ES-I3 (cell line): Measurements from ENCODE around the gene ANXA6.

Source experiments
- H3K36me3 ChIP-seq: 2 replicates; pipeline ENCODE4 v1.6.1; 2013; ENCODE audit warnings: mild to moderate bottlenecking, low read length, control low read depth, moderate library complexity; ENCODE audit not compliant: insufficient read depth
- H3K4me1 ChIP-seq: 2 replicates; pipeline ENCODE4 v1.6.1; 2013; ENCODE audit warnings: mild to moderate bottlenecking, control low read depth, low read length; ENCODE audit not compliant: insufficient read depth
- H3K9ac ChIP-seq: 2 replicates; pipeline ENCODE4 v1.6.1; 2013; ENCODE audit warnings: low read depth, mild to moderate bottlenecking, low read length, moderate library complexity
- H3K9me3 ChIP-seq: 2 replicates; pipeline ENCODE4 v1.6.1; 2013; ENCODE audit warnings: mild to moderate bottlenecking, low read length, moderate library complexity; ENCODE audit not compliant: control insufficient read depth, insufficient read depth

Gene ANXA6

DNA sequence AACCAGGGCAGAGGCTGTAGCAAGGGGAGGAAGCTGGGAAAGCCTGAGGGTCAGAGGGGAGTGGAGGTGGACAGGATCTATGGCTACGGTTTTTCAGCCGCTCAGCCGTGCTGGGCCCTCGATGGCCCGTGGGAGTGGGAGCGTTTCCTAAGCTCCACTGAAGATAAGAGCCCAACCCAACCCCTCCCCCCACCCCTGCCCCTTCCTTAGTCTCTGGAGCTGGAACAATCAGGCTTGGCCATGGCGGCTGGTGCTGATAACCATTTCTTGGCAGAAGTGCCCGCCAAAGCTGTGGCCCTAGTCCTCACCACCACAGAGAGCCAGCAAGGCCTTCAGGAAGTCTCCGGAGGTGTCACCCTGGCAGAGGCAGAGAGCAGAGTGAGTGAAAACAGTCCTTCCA is 56.4 kb downstream of the ANXA6 start:
- peaks cover 4% of the 10 kb centered on the region; the same call in 1 of the 2 replicates for H3K36me3 ChIP-seq
- H3K9ac ChIP-seq = no peak overlapping the region
- no peaks in the 10 kb centered on the region for H3K9me3 ChIP-seq
- H3K4me1 ChIP-seq = no peaks in the 10 kb centered on the region; the same call in 1 of the 2 replicates

DNA sequence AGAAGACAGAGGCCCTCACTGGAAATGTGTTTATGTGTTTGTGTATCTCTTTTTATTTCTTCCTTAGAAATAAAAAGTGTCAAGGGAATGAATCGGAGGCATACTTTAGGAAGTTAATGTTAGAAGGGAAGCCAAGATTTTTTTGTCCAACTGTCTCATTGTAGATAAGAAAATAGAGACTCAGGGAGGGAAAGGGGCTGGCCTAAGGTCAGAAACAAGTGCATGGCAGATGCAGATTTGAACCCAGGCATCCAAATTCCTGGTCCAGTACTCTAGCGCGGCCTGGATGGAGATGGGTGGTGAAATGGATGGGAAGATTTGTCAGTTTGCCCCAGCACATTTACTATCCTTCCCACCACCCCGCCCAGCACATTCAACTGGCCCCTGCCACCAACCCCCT is 56.9 kb downstream of the ANXA6 start:
- Histone ChIP-seq H3K36me3 (peaks cover 4% of the 10 kb centered on the region; the same call in 1 of the 2 replicates), H3K4me1 (peaks cover 2% of the 10 kb centered on the region; the same call in 1 of the 2 replicates), H3K9me3 (no peaks in the 10 kb centered on the region), H3K9ac (no peak overlapping the region)

DNA sequence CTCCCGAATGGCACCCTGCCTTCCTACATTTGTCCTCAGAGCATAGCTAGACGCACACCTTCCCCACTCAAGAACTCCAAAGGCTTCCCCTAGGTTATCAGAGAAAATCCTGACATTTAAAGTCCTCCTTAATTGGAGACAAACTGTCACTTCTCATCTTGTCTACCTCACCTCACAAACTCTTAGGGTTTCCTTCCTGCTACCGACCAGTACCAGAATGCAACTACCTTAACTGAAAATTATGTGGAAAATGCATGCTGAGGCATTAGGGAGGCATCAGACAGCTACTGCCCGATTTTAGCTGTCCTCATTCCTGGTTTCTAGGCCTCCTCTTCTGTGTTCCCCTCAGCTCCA is 58.8 kb downstream of the ANXA6 start:
- peaks cover 21% of the 10 kb centered on the region for H3K4me1 ChIP-seq
- peaks cover 4% of the 10 kb centered on the region; the same call in 1 of the 2 replicates for H3K36me3 ChIP-seq
- H3K9ac ChIP-seq = no peak overlapping the region
- H3K9me3 ChIP-seq = no peaks in the 10 kb centered on the region

DNA sequence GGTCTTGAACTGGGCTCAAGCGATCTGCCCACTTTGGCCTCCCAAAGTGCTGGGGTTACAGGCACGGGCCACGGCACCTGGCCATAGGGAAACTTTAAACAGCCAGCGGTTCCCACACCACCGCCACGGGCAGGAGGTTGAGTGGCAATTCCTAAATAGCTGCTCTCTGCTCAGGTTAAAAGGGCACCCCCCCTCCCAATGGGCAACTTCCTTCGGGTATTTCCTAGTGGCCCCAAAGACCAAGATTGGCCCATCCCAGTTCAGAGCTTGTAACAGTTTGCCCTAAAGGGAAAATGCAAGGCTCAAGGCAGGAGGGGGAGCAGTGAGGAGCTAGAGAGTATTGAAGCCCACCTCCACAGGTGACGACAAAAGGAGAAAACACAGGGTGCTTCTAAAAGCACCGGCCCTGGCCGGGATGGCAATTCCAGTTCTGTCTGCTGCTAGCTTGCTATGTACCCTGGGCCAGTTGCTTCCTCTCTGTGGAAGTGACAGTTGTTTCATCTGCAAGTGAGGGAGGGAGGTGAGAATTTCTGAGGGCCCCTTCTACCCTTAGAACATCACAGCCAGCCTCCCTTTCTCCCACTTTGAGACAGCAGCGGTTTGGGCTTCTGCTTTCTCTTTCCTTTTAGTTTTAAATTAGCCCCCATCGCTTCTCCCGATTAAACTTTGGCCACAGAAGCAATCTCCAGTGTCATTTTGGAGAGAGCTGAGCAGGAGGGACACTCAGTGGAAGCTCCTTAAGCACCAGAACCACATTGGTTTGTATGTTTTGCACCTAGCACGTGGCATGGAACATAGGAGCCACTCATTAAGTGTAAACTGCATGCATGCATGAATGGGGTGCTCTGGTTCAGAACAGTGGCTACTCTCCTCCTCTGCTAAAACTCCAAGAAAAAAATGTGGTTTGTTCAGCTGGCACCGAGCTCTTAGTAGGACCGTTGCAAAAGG is 59.5 kb downstream of the ANXA6 start:
- Histone ChIP-seq H3K36me3 (peaks cover 4% of the 10 kb centered on the region; the same call in 1 of the 2 replicates), H3K4me1 (peaks cover 27% of the 10 kb centered on the region), H3K9ac (no peak overlapping the region), H3K9me3 (no peaks in the 10 kb centered on the region)

DNA sequence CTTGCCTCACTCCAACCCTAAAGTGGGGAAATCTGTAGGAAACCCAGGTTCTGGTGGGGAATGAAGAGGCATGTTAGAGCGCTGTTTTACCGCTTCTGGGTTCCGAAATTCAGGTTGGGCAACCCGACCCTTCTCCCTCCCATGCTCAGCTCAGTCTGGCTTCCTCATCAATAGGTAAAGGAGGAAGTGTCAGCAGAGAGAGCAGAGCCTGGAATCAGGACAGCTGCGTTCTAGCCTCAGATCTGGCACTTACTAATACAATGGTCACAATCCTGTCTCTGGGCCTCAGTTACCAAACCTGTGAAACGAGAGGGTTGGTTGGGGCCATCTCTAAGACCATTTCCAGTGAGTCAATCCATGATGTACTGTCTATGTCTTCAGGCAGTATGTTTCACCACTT is 60.5 kb downstream of the ANXA6 start:
- H3K4me1 ChIP-seq = peaks cover 33% of the 10 kb centered on the region
- no peaks in the 10 kb centered on the region for H3K9me3 ChIP-seq
- no peaks in the 10 kb centered on the region; the same call in 1 of the 2 replicates for H3K36me3 ChIP-seq
- H3K9ac ChIP-seq = no peak overlapping the region

DNA sequence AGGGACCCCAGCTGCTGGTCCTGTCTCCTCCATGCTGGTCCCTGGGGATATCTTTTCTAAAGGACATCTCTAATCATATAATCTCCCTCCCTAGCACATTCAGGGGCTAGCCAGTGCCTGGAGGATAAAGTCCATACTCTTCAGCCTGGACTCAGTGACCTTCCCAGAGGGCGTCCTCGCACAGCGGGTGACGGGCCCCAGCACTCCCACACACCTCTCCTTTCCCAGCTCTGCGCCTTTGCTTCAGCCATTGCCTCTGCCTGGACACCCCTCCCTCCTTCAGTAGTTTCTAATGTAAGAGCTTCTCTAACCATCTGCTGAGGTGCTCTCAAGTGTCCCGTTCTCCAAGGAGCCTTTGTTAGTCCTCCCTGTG is 61.6 kb downstream of the ANXA6 start:
- Histone ChIP-seq H3K4me1 (peaks cover 33% of the 10 kb centered on the region), H3K9me3 (no peaks in the 10 kb centered on the region), H3K9ac (no peak overlapping the region), H3K36me3 (no peaks in the 10 kb centered on the region; the same call in 1 of the 2 replicates)

DNA sequence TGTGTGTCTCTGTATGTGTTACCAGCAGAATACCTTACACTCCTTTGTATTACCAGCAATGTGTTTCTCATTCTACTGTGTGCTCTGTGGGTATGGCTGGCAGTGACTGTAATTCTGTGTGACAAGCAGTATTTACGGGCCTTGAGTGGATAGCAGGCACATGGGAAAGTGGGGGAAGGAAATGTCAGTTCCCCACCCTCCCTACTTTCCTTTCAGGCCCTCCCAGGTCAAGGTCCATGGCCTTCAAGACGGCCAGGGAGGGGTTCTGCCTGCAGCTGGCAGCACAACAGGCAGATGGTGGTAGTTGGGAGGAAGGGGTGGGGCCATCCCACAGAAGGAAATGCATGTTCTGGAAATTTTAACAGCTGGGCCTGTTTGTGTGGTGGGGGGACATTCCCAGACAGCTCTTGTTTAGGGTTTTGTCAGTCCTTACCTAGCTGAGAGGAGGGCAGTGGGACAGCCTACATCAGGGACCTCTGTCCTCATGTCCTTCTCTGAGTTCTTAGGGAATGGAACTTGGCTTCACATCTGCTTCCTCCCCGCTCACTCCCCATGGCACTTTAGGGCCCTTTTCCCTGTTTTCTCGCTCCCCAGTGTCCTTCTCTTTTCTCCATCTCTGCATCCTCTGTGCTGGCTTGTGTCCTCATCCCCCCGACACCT is 62.1 kb downstream of the ANXA6 start:
- Histone ChIP-seq H3K9me3 (no peaks in the 10 kb centered on the region), H3K4me1 (peaks cover 33% of the 10 kb centered on the region), H3K9ac (no peak overlapping the region), H3K36me3 (no peaks in the 10 kb centered on the region)

DNA sequence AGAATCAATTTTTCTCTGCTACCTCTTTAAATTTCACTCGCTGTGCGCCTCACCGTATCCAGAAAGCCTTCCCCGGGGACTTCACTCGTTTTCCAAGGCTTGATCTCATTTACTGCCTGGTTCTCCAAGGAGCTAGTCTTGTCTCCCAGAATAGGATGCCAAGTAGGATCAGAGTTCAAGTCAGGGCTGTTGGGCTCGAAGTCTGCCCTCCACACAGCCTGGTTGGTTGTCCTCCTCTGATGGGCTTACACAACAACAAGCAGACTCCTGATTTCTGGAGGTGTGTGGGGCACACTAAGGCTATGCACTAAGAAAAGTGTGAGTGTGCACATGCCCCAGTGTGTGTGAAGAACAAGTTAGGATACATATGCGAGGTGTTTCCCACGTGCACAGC is 62.7 kb downstream of the ANXA6 start:
- no peak overlapping the region for H3K9ac ChIP-seq
- peaks cover 33% of the 10 kb centered on the region for H3K4me1 ChIP-seq
- H3K36me3 ChIP-seq = no peaks in the 10 kb centered on the region
- H3K9me3 ChIP-seq = no peaks in the 10 kb centered on the region

DNA sequence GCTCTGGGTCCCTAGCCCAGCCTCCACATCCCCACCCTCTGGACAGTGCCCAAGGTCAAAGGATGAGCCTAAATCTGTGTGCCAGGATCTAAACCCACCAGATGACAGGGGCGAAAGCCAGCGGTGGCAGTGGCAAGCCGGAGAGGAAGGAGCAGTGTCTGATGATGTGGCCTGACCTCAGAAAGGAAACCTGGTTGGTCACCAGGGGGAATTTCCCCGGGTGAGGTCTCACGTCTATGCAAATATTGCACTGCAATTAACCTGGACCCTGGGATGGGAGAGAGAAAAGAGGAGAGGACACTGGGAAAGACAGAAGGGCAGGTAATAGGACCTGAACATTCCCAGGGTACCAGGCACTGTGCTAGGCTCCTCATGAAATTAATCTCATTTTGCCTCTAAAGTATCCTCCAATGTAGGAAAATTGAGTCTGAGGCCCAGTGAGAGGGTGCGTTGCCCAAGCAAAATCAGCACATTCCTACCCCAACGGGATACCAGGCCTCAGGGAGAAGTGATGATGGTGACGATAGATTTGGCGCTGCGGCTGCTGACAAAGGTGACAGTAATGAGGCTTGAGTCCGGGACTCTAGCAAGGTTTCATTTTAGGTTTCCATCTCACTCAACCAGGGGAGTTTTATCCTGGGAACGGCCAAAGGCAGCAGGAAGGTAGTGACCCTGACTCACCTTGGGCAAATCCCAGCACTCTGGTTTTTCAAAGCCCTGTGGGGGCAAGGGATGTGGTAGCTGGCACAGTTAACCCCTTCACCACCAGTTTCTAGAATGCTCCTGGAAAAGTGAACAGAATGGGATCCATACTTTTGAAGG is 63.3 kb downstream of the ANXA6 start:
- H3K9me3 ChIP-seq = no peaks in the 10 kb centered on the region
- H3K4me1 ChIP-seq = peaks cover 33% of the 10 kb centered on the region
- H3K9ac ChIP-seq = no peak overlapping the region
- no peaks in the 10 kb centered on the region for H3K36me3 ChIP-seq

DNA sequence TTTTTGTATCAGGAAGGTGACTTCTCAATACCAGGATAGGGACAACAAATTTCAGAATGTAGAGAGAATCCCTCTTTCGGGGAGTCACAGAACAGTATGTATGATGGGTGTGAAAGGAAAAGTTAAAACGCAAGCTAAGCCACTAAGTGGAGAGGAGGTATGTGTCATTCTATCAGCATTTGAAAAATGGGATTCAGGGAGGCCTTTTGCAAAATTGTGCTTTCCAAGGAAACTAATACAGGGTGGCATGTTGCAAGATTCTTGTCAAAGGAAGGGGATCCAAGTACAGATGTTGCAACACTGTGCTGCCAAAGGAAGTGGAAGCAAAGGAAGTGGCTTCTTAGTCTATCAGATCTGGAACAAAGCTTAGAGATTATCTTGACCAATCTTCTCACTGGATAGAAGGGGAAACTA is 64.1 kb downstream of the ANXA6 start:
- no peaks in the 10 kb centered on the region for H3K36me3 ChIP-seq
- H3K4me1 ChIP-seq = peaks cover 33% of the 10 kb centered on the region
- H3K9ac ChIP-seq = no peak overlapping the region
- no peaks in the 10 kb centered on the region for H3K9me3 ChIP-seq

DNA sequence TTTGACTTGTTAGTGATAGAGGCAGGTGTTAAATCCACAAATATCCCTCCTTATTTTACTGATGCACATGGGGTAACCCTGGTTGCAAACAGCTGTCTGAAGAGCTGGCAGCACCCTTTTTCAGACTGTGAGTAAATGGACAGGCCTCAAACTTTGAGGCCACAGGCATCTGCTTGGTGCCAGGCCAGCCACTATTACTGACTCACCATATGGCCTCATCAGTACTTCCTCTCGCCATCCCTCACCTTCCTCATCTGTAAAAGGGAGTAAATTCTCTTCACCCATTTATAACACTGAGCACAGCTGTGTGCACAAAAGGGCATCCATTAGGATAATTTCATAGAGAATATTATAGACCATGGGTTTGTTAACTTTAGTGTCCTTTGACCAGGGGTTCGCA is 64.8 kb downstream of the ANXA6 start:
- no peaks in the 10 kb centered on the region for H3K9me3 ChIP-seq
- H3K36me3 ChIP-seq = no peaks in the 10 kb centered on the region
- no peak overlapping the region for H3K9ac ChIP-seq
- H3K4me1 ChIP-seq = peaks cover 33% of the 10 kb centered on the region

DNA sequence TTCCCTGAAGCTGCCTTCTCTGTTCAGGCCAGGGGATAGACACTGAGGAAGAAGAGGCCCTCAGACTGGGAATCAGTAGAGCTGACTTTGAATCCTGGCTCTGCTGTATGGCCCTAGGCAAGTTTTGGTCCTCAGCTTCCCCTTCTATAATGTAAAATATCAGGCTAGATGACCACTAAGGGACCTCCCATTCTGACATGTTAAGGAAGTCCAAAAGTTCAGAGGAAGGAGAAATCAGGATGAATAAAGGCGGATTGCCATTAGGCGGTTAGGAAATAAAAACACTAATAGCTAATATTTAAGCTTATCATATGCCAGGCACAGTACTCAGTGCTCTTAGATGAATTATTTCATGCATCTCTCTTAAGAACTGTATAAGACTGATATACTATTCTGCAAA is 67.9 kb downstream of the ANXA6 start:
- H3K9me3 ChIP-seq = no peaks in the 10 kb centered on the region
- H3K9ac ChIP-seq = no peak overlapping the region
- no peaks in the 10 kb centered on the region for H3K36me3 ChIP-seq
- peaks cover 41% of the 10 kb centered on the region for H3K4me1 ChIP-seq

DNA sequence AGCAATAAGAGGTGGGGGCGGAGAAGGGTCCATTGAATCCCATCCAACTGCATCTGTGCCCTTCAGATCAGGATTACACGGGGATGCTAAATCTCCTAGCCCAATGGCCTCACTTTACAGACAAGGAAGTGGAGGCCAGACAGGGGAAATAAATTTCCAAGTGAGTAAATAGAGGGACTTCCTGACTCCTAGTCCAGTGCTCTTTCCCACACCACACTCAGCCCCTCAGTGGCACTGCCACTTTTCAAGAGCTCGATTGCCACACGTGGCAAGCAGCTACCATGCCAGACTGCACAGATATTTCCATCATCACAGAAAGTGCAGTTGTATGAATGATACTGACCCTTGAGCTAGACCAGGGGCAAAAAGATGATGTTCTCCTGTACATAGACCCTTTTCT is 68.6 kb downstream of the ANXA6 start:
- Histone ChIP-seq H3K36me3 (no peaks in the 10 kb centered on the region), H3K9ac (no peak overlapping the region), H3K9me3 (no peaks in the 10 kb centered on the region), H3K4me1 (peaks cover 34% of the 10 kb centered on the region)

DNA sequence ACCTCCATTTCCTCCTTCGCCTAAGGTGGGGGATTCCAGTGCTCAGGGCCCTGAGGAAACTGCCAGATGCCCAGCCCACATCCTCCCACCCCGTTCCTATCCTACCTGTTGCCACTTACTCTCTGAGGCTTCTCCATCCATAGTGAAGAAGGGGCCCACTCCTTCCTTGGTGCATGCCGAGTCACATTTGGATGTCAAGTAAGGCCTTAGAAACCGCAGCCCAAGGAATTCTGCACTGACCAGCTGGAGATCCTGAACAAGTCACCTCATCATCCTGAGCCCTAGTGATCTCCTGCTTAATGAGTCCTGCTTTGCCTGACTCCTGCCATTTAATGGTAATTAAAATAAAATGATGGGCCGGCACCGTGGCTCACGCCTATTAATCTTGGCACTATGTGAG is 70.1 kb downstream of the ANXA6 start:
- peaks cover 22% of the 10 kb centered on the region; the same call in 1 of the 2 replicates for H3K4me1 ChIP-seq

More for the DNA sequence above, 70.1 kb downstream of the ANXA6 start:
- Histone ChIP-seq H3K36me3 (no peaks in the 10 kb centered on the region), H3K9ac (no peak overlapping the region), H3K9me3 (no peaks in the 10 kb centered on the region)
